HG02870 (cell line): ENCODE data around the gene RNF212.
"Not testable (repeated sequence)": the region's sequence is repeated elsewhere in the genome, so short reads cannot be mapped to it uniquely, and the experiment has no call there.

Experiments
- ATAC-seq: cut with Tn5 transposase; IDR thresholded peaks from one replicate; pipeline ENCODE4 v1.9.1; 2021; ENCODE audit warnings: mild to moderate bottlenecking, moderate library complexity; ENCODE audit not compliant: unreplicated experiment

Gene RNF212

GRCh38 chr4:1050486-1051213, 62.7 kb downstream of the RNF212 start:
- no peak for ATAC-seq

- no peak for ATAC-seq
Observed at GRCh38 chr4:1049591-1049905, 63.8 kb downstream of the RNF212 start.

GRCh38 chr4:1048773-1049590, 64.4 kb downstream of the RNF212 start:
- ATAC-seq, result no peak

- ATAC-seq, result no peak
Observed at GRCh38 chr4:1047976-1048772, 65.2 kb downstream of the RNF212 start.

GRCh38 chr4:1047106-1047975, 66.0 kb downstream of the RNF212 start:
- ATAC-seq, result no peak

GRCh38 chr4:1046581-1047011, 66.8 kb downstream of the RNF212 start:
- not testable (repeated sequence) for ATAC-seq

- ATAC-seq, result no peak
Observed at GRCh38 chr4:1045595-1046201, 67.7 kb downstream of the RNF212 start.

- no peak for ATAC-seq
Observed at GRCh38 chr4:1045193-1045594, 68.2 kb downstream of the RNF212 start.

GRCh38 chr4:1044469-1045192, 68.7 kb downstream of the RNF212 start:
- ATAC-seq, result no peak

- ATAC-seq, result no peak
Observed at GRCh38 chr4:1043651-1044468, 69.5 kb downstream of the RNF212 start.

GRCh38 chr4:1043162-1043561, 70.2 kb downstream of the RNF212 start:
- ATAC-seq, result no peak

- no peak for ATAC-seq
Observed at GRCh38 chr4:1042352-1043055, 70.9 kb downstream of the RNF212 start.

- ATAC-seq, result no peak
Observed at GRCh38 chr4:1041936-1042330, 71.4 kb downstream of the RNF212 start.

GRCh38 chr4:1041147-1041935, 72.0 kb downstream of the RNF212 start:
- no peak for ATAC-seq

GRCh38 chr4:1040344-1041146, 72.8 kb downstream of the RNF212 start:
- ATAC-seq, result no peak
